ENCODE data around the gene GPR52. TPM values are rescaled to one million over a fixed set of nuclear protein-coding genes. Genes with fewer than 3 reads are reported as not detected.

GPR52 gene
- total RNA-seq, 1 donor from 2014 or later: 0.89 TPM

GRCh38 chr1:174469687-174470086, 21.9 kb downstream of the GPR52 start:
- no peaks in the 10 kb centered on the region for H3K9me3 Mint-ChIP-seq (ENCODE audit: low read depth)
- TF ChIP-seq CTCF (IDR thresholded peaks at IDR 0.05; ENCODE audit: unreplicated experiment): no peak
- no peak overlapping the region for H3K4me3 Mint-ChIP-seq (ENCODE audit: low read depth)
- H3K36me3 Mint-ChIP-seq (ENCODE audit: insufficient read depth): no peaks in the 10 kb centered on the region
- no peak overlapping the region for H3K27ac Mint-ChIP-seq
- DNase-seq (ENCODE audit: low spot score, unreplicated experiment): no peak
- no peaks in the 10 kb centered on the region for H3K27me3 Mint-ChIP-seq
- no peaks in the 10 kb centered on the region for H3K4me1 Mint-ChIP-seq (ENCODE audit: low read depth)

GRCh38 chr1:174479281-174479680, 31.5 kb downstream of the GPR52 start:
- no peaks in the 10 kb centered on the region for H3K27me3 Mint-ChIP-seq
- H3K9me3 Mint-ChIP-seq (ENCODE audit: low read depth): peaks cover 4% of the 10 kb centered on the region
- H3K4me1 Mint-ChIP-seq (ENCODE audit: low read depth): peaks cover 10% of the 10 kb centered on the region
- H3K27ac Mint-ChIP-seq: no peak overlapping the region
- H3K36me3 Mint-ChIP-seq (ENCODE audit: insufficient read depth): no peaks in the 10 kb centered on the region
- no peak for TF ChIP-seq CTCF (IDR thresholded peaks at IDR 0.05; ENCODE audit: unreplicated experiment)
- DNase-seq (ENCODE audit: low spot score, unreplicated experiment): no peak
- no peak overlapping the region for H3K4me3 Mint-ChIP-seq (ENCODE audit: low read depth)

- H3K4me3 Mint-ChIP-seq (ENCODE audit: low read depth): no peak overlapping the region
- no peaks in the 10 kb centered on the region for H3K27me3 Mint-ChIP-seq
- peaks cover 10% of the 10 kb centered on the region for H3K4me1 Mint-ChIP-seq (ENCODE audit: low read depth)
Measured at GRCh38 chr1:174480324-174480723, 32.6 kb downstream of the GPR52 start.

GRCh38 chr1:174491606-174492005, 43.8 kb downstream of the GPR52 start:
- no peaks in the 10 kb centered on the region for H3K36me3 Mint-ChIP-seq (ENCODE audit: insufficient read depth)
- peaks cover under 1% of the 10 kb centered on the region for H3K4me1 Mint-ChIP-seq (ENCODE audit: low read depth)
- peaks cover 8% of the 10 kb centered on the region for H3K9me3 Mint-ChIP-seq (ENCODE audit: low read depth)
- H3K4me3 Mint-ChIP-seq (ENCODE audit: low read depth): no peak overlapping the region
- H3K27me3 Mint-ChIP-seq: no peaks in the 10 kb centered on the region
- DNase-seq (ENCODE audit: low spot score, unreplicated experiment): no peak
- H3K27ac Mint-ChIP-seq: no peak overlapping the region
- TF ChIP-seq CTCF (IDR thresholded peaks at IDR 0.05; ENCODE audit: unreplicated experiment): no peak

More at GRCh38 chr1:174480324-174480723, 32.6 kb downstream of the GPR52 start:
- no peak for TF ChIP-seq CTCF (IDR thresholded peaks at IDR 0.05; ENCODE audit: unreplicated experiment)
- no peak for DNase-seq (ENCODE audit: low spot score, unreplicated experiment)
- Mint-ChIP-seq H3K27ac (no peak overlapping the region), H3K36me3 (ENCODE audit: insufficient read depth) (no peaks in the 10 kb centered on the region), H3K9me3 (ENCODE audit: low read depth) (peaks cover 4% of the 10 kb centered on the region)

- peak overlapping the region; percentile 0 for H3K27ac Mint-ChIP-seq
- H3K4me1 Mint-ChIP-seq (ENCODE audit: low read depth): peaks cover 6% of the 10 kb centered on the region
- H3K27me3 Mint-ChIP-seq: no peaks in the 10 kb centered on the region
- no peak overlapping the region for H3K4me3 Mint-ChIP-seq (ENCODE audit: low read depth)
- no peak for TF ChIP-seq CTCF (IDR thresholded peaks at IDR 0.05; ENCODE audit: unreplicated experiment)
- H3K36me3 Mint-ChIP-seq (ENCODE audit: insufficient read depth): no peaks in the 10 kb centered on the region
- no peaks in the 10 kb centered on the region for H3K9me3 Mint-ChIP-seq (ENCODE audit: low read depth)
- no peak for DNase-seq (ENCODE audit: low spot score, unreplicated experiment)
Measured at GRCh38 chr1:174497478-174497877, 49.7 kb downstream of the GPR52 start.

All from progenitor cell of endocrine pancreas (in vitro differentiated cells).